ENCODE results near the gene SRGAP1.
"Not testable (repeated sequence)": the region's sequence is repeated elsewhere in the genome, so short reads cannot be mapped to it uniquely, and the experiment has no call there.

The SRGAP1 gene

DNA sequence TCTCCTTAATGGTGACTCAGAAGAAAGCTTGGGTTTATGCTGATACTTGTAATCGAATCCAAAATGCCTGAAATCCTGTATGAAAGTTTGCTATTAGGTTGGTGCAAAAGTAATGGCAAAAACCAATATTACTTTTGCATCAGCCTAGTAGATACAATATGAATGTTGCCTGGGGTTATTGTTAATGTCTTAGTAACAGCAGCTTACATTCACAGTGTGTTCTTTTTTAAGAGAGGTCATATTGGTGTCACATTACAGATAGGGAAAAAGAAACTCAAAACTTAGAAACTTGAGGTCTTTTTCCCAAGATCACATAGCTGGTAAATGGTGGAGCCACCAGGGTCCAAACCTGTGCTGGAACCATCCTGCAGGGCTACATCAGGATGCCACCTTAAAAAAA, 25.2 kb downstream of the SRGAP1 start:
- DNase-seq (ENCODE audit: low read depth), result no peak

DNA sequence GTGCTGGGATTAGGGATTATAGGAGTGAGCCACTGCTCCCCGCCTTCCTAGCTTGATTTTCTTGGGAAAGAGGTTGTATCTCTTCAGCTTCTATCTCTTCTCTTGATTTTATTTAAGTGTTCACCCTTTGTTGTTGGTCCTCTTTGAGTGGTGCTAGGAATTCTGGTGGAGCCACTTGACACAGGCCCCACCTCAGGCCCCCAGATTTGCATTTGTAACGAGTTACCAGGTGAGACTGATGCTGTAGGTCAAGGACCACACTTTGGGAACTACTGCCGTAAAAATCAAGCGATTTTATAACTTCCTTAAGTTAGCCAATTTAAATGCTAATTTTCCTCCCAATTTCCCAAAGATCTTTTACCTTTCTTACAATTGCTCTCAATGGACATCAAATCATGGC, 26.3 kb downstream of the SRGAP1 start:
- no peak for DNase-seq (ENCODE audit: low read depth)

DNA sequence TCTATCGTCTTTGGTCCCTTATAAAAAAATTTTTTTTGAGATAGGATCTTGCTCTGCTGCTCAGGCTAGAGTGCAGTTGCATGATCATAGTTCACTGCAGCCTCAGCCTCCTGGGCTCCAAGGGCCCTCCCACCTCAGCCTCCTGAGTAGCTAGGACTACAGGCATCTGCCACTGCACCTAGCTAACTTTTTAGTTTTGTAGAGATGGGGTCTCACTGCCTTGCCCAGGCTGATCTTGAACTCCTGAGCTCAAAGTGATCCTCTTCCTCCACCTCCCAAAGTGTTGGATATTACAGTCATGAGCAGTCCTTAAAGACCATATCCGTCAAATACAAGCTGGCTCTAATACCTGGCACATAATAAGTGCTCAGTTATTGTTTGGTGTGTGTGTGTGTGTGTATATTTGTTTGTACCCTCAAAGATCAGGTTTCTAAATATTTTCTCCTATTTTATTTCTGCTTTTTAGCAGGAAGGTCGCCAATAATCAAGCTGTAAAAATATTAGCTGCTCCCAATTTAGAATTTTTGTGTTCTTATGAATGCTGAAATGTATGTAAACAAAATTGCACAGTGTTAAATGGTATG, 30.5 kb downstream of the SRGAP1 start:
- DNase-seq (ENCODE audit: low read depth), result no peak

DNA sequence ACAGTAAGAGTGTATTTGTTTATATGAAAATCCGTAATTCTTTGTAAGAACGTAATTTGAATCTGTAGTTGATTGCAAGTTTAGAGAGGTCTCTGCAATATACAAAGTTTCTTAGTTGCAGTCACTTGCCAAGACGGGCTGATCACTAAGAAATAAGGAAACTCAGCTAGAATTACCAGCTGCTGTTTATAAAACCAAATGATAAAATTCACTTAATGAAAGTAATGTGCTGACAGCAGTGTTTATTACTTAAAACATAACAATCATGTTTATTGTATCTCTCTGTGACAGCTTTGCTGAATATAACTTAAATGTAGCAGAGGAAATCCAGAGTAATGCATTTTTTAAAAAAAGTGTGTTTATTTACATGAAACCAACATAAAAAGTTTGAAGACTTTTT, 31.2 kb downstream of the SRGAP1 start:
- no peak for DNase-seq (ENCODE audit: low read depth)

DNA sequence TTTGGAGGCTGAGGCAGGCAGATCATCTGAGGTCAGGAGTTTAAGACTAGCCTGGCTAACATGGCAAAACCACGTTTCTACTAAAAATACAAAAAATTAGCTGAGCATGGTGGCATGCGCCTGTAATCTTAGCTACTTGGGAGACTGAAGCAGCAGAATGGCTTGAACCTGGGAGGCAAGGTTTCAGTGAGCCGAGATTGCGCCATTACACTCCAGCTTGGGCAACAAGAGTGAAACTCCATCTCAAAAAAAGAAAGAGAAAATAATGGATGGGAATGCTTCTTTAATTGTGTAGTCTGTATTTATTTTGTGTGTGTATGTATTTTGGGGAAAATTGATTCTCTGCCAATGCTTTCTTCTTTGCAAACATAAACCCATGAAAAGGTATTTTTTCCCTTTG, 32.5 kb downstream of the SRGAP1 start:
- peak; percentile 33 for DNase-seq (ENCODE audit: low read depth)

DNA sequence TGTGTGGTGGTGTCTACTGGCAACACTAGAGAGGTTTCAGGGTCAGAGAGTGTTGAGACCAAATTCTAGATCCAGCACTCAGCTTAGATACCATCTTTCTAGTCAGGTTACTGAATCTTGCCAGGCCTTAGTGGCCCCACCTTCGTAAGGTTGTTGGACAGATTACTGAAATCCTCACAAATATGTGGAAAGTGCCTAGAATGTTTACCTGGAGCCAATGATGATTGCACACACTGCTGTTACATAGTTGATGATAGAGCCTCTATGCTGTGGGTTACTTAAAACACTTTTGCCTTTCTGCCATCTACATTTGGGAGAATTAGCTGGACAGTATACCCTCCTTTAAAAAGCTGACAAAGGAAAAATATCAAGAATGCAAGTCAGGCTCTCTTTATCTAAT, 33.2 kb downstream of the SRGAP1 start:
- no peak for DNase-seq (ENCODE audit: low read depth)

DNA sequence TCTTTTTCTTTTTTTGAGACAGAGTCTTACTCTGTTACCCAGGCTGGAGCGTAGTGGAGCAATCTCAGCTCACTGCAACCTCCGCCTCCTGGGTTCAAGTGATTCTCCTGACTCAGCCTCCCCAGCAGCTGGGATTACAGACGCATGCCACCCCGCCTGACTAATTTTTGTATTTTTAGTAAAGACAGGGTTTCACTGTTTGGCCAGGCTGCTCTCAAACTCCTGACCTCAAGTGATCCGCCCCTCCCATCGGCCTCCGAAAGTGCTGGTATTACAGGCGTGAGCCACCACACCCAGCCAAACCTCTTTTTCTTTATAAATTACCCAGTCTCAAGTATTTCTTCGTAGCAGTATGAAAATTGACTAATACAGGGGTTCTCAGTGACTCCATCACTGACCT, 35.7 kb downstream of the SRGAP1 start:
- not testable (repeated sequence) for DNase-seq (ENCODE audit: low read depth)

DNA sequence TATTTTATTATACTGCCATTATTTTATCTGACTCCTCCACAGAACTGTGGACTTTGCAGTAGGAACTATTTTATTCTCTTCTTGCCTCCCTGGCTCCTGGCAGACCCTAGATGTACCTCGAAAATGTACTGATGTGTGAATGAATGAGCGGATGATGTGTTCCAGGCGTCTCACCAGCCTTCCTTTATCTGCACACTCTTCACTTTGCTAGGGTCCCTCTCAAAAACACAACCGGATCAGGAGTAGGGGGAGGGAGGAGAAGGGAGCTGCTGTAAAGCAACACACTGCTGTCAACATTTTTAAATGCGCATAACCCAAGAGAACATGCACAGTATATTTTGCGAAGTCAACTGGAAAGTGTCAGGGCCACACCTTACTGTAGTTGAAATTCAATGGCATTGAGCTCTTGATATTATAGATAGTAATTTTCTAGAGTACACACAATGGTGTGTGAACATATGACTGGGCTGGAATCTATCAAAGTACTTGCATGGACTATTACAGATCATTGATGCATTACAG, 36.3 kb downstream of the SRGAP1 start:
- no peak for DNase-seq (ENCODE audit: low read depth)

DNA sequence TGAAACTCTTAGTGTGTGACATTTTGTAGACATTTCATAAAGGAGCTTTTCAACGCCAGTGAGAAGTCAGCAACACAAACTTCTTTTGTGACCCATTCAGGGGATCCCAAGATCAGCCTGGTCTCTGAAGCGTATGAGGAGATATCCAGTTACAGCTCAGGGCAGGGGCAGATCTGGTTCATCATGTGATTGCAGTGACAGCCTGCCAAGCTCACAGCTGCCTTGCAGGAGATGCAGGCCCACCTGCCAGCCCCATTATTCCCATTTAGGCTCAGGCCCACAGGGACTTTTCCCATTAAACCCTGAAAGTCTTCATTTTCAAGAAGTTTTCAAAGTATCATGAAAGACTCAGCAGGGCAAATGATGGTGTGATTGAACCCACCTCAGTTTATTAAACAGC, 38.3 kb downstream of the SRGAP1 start:
- DNase-seq (ENCODE audit: low read depth), result no peak

DNA sequence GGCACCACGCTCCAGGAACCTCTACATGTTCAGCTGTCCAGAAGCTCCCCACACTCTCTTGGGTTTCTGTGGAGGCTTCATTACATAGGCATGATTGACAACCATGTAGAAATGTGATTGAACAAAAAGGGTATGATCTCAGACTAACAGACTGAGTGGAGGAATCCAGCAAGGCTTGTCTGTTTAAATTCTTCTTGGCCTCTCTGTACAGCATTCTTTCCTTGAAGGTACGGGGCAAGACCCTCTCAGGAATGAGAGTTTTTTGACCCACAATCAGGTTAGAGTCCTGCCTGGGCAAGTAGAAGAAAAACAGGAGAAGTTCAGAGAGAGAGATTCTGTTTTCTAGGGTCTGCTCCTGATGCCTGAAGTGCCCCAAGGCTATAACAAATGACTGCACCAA, 40.9 kb downstream of the SRGAP1 start:
- DNase-seq (ENCODE audit: low read depth), result no peak

DNA sequence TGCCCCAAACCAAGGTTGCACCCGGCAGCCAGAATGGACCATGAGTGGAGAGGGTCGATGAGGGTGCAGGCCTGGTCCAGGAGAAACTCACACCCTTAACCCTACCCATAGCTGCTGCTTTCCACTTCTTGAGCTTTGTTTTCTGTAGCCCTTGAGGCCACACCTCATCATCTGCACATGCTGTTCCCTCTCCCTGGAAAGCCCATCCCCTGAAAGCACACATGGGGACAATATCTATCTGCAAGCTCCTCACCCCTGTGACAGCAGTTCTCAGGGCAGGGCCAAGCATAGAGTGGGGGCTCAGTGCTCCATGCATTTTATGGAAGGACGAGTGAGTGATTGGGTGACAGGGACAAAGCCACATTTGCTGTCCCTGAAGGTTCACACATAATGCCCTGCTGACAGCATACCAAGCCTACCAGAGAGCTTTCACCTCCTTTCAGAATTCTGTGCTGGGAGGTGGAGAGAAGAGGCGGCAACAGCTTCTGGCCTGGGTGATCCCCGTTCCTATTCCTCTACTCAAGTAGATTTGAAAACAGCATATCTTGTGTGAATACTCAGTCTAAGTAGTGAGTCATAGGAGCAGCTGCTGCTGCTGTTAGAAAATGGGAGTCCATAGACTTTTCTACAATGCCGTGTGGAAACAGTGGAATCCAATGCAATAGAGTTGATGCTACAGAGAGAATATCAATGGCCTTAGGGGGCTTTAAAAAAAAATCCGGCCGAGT, 44.6 kb downstream of the SRGAP1 start:
- peak; percentile 80 for DNase-seq (ENCODE audit: low read depth)

DNA sequence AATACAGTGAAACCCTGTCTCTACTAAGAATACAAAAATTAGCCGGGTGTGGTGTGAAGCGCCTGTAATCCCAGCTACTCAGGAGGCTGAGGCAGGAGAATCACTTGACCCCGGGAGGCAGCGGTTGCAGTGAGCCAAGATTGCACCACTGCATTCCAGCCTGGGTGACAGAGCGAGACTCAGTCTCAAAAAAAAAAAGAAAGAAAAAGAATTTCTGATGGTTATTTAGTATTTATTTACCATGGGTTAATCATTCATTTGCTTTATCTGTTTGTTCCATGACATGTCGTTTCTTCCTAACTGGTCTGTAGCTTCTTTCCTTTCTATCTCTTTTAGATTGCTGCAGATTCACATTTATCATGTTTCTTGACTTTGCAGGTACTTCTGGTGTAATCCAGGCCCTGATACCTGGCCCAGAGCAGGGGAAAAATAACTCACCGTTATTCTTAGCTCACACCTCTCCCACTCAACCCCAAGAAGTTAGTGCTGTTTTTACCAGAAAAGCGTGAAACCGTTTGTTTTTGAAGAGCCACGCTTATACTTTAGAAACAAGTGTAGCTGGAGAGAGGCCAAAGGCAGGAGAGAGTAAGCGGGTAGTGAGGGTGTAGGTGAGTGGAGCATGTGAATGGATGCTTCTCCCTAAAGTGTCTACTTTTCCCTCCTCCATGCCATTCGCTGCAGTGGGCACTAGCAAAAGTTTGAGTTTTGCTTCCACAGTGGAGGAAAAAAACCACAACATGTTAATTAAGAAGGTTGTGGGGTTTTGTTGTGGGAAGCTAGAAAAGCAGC, 45.4 kb downstream of the SRGAP1 start:
- DNase-seq (ENCODE audit: low read depth), result peak; percentile 43

DNA sequence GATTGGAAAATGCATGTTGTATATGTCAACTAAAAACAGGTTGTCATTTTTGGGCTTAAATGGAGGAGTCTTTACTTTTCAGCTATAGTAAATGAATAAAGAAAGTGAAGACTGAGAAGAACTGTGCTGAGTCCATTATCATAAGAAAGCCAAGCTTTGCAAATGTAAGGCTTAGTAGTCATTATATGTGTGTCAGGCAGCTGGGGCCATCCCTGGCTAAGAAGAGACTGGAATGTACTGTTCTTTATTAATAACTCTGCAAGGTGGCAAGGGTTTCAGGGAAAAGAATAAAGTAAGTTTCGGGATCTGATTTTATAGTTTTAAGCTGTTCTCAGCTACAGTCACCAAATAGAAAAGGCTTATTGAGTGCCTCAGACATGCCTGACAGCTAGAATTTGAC, 48.7 kb downstream of the SRGAP1 start:
- no peak for DNase-seq (ENCODE audit: low read depth)

DNA sequence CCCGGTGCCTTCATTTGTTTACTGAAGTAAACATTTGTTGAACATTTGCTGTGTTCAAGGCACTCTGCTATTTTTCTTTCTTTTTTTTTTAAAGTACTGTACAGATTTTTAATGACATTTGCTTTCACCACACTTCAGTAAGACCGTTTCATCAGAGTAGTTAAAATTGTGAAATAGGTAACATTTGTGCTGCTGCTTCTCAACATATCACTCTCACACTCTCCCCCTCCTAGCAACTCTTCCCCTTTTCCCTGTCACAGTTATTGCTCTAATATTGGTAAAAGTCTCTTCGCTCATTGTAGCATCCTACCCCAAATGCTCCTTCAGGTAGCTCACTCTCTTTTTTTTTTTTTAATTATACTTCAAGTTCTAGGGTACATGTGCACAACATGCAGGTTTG, 49.6 kb downstream of the SRGAP1 start:
- peak; percentile 67 for DNase-seq (ENCODE audit: low read depth)

DNA sequence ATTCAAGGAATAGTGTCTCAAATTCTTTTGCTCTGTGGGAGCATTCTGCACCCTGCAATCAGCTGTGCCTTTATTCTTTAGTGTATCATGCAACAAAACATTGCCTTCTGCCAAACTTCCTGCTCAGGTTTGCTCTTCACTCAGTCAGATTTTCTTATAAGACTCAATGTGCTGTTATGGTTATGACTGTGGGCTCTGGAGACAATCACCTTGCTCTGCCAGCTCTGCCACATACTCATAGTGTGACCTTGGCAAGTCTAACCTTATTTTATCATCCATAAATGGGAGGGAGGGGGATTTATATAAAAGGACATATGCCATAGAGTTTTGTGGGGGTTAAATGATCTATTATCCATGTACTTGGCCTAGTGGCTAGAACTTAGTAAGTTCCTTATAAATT, 51.3 kb downstream of the SRGAP1 start:
- no peak for DNase-seq (ENCODE audit: low read depth)

DNA sequence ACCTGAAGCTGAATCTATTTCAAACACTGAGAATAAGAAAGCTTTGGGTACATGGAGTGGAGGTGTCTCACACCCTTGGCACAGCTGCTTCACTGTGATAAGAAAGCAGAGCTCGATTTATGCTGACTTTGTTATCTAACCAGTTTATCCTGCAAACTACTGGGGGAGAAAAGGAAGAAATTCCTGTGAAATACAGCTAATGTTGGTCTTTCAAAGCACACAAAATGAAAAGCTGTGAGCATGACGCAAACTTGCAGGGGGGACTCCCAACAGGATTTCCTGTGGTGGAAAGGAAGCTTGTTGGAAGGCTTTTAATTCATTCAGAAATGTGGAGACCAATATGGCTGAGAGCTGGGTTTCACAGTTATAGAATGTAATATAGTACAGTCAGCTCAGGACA, 53.4 kb downstream of the SRGAP1 start:
- DNase-seq (ENCODE audit: low read depth), result peak; percentile 64

DNA sequence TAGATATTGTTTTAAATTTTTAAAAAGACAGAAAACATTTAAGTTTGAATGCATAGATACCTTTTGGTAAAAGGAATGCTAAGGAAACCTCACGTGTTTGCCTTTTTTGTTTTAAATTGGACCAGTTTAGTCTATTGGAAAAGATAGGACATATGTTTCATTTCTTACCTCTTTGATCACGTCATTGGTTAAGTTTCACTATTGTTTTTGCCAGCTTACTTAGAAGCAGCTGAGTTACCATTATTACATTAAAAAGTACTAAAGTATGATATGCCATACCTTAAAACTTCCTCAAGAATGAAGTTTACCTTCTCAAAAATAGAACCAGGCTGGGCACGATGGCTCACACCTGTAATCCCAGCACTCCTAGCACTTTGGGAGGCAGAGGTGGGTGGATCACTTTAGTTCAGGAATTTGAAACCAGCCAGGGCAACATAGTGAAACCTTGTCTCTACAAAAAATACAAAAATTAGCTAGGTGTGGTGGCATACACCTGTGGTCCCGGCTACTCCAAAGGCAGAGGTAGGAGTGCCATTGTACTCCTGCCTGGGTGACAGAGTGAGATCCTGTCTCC, 54.4 kb downstream of the SRGAP1 start:
- DNase-seq (ENCODE audit: low read depth), result no peak

DNA sequence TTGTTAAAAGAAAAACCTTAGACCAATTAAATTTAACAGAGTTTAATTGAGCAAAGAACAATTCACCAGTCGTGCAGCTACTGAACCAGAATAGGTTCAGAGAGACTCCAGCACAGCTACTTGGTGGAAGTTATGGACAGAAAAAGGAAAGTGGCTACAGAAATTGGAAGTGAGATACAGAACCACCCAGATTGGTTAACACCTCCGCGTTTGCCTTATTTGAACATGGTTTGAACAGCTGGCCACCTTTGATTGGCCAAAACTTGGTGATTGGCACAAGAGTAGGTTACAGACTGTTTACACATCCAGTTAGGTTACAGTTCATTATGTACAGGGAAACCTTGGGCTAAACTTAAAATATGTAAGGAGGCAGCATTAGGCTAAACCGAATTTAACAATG, 54.9 kb downstream of the SRGAP1 start:
- DNase-seq (ENCODE audit: low read depth), result no peak

DNA sequence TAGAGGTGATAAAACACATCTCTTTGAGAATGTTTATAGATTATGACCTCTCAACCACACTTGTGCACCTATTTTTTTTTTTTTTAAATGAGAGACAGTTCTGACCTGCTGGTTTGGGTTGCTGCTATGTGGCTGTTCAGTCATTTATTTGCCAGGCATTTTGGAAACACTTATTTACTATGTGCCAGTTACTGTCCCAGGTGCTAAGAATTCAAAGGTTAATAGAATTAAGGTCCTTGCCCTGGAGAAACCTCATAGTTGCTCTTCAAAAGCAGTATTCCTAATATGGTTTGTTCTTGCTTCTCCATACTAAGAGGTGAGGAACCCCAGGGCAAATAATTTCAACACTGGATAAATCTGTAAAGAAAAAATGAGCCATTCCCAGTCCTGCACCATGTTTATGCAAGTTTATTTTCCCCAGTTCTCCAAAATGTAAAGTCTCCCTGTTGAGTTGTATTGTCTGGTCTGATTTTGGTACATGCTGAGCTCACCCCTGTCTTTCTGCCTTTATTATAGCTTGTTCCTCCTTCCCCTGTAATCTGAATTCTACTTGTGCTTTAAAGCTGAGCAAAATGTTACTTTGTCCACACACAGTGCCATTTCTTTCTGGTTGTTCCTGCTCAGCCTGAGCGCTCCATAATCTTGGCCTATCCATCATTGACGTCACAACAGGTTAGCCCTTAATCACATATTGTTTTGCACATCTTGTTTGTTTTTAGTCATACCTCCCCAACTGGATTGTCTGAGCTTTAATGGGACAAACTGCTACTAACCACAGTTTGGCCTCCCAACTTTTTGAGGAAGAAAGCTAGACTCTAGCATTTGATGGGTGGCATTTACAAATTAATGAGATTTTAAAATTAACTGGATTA, 56.7 kb downstream of the SRGAP1 start:
- no peak for DNase-seq (ENCODE audit: low read depth)

DNA sequence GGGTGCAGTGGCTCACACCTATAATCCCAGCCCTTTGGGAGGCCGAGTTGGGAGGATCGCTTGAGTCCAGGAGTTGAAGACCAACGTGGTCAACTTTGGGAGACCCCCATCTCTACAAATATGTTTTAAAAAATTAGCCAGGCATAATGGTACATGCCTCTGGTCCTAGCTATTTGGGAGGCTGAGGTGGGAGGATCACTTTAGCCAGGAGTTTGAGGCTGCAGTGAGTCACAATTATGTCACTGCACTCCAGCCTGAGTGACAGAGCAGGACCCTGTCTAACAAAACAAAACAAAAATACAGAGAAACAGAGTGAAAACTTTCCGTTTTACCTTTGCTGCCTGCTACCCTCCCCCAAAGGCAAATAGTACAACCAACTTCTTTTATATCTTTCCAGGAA, 60.2 kb downstream of the SRGAP1 start:
- DNase-seq (ENCODE audit: low read depth), result no peak

DNA sequence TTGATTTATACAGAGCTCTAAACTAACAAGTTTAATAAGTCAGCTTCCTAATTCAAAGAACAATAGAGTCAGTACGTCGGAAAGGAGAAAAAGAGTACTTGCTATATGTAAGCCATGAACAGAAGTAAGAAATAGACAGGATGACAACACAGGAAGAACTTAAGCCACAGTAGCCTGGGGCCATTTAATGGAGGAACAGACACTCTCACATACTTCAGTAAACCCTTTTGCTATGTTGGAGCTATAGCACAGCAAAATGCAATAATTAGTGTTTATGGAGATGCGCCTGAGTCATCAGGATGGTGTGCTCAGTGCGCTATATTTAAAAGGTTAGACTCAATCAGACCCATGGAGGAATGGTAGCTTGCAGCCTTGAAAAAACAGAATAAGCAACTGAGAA, 61.0 kb downstream of the SRGAP1 start:
- no peak for DNase-seq (ENCODE audit: low read depth)

DNA sequence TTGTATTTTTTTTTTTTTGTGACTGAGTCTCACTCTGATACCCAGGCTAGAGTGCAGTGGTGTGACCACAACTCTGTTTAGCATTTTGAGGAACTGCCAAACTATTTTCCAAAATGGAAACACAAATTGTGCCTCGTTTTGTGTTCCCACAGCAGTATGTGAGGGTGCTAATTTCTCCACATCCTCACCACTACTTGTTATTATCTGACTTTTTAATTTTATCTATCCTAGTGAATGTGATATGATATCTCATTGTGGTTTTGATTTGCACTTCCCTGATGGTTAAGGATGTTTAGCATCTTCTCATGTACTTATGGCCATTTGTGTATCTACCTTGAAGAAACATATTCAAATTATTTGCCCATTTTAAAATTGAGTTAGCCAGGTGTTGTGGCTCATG, 62.4 kb downstream of the SRGAP1 start:
- no peak for DNase-seq (ENCODE audit: low read depth)
